Measurements from ENCODE around the gene PPIG.
"Not testable (repeated sequence)": the region's sequence is repeated elsewhere in the genome, so short reads cannot be mapped to it uniquely, and the experiment has no call there.

Gene PPIG

DNA sequence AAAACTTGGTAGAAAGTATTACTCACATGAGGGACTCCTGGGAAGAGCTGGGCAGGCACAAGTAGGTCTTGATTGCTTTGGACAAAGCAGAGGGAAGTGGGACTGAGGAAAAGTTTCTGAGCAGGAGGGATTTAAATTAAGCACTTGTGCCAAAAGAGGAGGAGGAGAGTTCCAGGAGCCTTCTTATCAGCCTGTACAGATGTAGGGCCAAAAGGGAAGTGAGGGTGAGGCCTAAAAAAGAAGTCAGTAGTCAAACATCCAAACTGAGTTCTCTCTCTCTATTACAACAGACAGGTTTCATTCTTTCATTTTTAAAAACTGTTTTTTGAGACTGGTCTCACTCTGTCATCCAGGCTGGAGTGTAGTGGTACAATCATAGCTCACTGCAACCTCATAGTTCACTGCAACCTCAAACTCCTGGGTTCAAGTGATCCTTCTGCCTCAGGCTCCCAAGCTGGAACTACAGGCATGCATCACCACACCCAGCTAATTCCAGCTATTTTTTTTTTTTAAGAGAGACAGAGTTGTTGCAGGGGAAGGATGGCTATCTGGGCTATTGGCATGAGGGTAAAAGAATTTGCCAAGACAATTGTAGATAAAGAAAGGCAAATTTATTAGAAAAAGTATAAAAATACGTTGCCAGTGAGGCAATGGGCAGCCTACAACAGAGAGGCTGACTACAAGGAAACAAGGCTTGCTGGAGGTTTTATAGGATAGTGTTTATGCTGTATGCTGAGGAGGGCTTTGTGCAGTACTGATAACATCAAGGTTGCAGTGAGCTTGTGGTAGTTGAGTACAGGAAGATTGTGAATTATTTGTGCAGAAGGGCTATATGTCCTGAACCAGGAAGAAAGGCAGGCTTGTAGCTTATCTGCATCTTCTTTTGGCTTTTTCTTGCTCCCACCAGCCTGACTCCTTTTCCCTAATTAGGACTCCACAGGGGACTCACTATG lies 81.1 kb downstream of the PPIG start:
- no peak for DNase-seq

DNA sequence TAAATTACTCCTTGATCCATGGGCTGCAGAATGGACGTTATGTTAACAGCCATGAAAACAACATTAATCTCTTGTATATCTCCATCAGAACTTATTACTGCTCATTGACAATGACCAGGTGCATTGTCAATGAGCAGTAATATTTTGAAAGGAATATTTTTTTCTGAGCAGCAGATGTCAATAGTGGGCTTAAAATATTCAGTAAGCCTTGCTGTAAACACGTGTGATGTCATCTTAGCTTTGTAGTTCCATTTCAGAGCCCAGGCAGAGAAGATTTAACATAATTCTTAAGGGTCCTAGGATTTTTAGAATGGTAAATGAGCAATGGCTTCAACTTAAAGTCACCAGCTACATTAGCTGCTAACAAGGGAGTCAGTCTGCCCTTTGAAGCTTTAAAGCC lies 83.4 kb downstream of the PPIG start:
- no peak for DNase-seq

DNA sequence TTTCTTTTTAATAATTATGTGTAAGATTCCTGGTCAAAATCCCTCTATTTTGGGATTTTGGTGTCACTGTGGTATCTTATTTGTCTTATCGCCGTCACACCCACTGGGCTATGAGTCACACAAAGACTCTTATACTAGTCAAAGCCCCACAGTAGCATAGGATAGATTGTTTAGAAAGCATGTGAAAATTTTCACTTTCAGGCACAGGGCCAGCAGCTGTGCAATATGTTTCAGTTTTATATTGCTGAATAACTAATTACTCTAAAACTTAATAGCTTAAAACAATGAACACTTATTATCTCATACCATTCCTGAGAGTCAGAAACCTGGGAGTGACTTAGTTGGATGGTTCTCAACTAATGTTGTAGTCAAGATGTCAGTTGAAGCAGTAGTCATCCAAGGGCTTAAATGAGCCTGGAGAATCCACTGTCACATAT lies 86.1 kb downstream of the PPIG start:
- no peak for DNase-seq

DNA sequence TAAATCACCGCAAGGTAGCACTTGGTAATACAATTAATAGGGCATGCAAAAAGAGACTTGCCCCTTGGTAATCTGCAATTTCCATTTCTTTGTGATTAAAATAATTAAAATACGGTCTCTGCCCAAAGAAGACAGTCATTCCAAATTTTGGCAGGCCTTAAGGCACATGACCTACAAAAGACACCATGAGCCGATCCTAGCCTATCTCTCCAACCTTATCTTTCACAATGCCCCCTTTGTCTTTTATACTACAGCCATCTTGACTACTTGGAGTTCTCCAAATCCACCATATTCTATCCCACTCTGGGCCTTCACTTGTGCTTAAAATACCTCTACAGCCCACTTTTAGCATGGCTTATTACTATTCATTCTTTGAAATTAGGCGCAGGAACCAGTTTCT lies 86.8 kb downstream of the PPIG start:
- no peak for DNase-seq

DNA sequence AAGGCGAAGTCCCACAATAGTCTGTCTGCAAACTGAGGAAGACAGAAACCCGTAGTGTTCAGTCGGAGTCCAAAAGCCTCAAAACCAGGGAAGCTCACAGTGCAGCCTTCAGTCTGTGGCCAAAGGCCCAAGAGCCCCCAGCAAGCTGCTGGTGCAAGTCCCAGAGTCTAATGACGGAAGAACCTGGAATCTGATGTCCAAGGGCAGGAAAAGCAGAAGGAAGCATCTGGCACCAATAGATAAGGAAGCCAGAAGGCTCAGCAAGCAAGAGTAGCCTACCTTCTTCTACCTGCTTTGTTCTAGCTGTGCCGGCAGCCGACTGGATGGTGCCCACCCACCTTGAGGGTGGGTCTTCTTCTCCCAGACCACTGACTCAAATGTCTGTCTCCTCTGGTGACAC lies 88.3 kb downstream of the PPIG start:
- DNase-seq, result no peak

DNA sequence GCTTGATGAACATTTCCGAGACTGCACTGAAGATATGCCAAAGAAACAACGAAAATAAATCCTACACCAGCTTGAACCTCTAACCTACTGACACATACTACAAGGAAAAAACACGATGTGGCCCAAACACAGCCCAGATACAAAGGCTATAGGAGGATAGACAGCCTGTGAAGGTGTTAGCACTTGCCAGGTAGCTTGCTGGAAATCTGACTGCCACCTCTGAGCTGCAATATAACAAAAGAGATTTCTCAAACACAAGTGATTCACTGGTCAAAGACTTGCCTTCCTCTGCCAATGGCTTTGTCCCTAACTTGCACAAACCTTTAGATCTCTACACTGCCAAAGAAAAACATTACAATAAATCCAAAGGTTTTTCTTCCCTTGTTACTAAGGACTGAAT lies 89.0 kb downstream of the PPIG start:
- DNase-seq, result no peak

DNA sequence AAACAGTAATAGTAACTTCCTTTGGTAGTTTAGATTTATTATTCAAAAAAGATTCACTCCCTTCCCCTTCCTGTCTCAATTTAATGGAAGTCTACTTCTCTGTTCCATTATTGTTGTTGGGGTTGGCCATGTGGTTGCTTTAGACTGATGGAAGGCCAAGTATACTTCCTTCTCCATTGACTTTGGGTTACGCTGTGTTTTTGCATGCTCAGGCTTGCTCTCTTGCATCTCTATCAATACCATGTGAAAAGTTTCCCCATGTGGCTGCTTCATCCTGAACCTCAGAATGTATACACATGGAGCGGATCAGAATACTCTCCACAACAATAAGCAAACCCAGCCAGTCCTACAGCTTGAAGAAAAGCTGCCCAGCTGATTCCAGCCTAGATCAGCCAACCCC lies 89.8 kb downstream of the PPIG start:
- DNase-seq, result no peak

DNA sequence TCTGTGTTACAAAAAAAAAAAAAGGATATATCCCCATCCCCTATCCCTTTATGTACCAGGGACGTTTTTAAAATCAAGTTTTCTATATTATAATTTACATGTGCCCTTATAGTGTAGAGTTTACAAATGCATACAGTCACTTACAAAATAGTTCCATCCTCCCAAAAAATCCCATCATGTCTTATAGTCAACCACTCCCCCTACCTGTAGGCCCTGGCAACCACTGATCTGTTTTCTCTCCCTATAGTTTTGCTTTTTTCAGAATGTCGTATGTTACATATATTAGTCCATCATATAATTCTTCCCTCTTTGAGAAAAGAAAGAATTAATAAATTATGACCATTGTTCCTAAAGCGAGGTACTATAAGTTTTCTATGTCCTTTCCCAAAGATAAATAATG lies 92.2 kb downstream of the PPIG start:
- no peak for DNase-seq

DNA sequence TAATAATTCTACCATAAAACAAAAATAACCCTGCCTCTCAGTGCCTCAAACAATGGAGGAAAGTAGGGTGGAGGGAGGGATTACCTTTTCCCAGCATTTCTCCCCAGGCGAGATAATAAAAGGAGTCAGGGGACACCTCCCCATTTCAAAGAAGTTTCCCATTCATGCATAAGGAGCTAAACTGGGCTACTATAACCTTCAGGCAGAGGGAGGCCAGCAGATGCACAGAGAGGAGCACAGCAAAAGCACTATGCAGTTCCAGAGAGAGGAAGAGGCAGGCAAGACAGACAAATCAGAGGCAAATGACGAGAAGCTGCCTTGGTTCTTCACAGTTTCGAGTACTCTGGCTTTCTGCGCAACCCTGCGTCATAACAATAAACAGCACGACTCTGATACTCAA lies 92.7 kb downstream of the PPIG start:
- no peak for DNase-seq

DNA sequence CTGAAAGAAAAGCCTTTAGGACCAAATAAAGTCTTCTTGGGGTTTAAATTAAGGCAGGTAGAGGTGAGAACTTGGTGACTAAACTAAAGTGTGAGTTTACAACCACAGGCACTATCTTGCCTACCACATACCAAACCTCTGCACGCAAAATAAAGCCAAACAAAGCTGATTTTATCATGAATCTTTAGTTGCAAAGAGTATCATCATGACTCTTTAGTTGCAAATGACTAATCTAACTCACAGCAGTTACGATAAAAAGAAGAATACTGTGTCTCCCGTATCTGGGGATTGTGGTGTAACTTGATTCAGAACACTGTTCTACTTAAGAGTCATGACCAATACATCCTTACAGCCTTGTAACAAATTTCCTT lies 98.9 kb downstream of the PPIG start:
- DNase-seq, result no peak

DNA sequence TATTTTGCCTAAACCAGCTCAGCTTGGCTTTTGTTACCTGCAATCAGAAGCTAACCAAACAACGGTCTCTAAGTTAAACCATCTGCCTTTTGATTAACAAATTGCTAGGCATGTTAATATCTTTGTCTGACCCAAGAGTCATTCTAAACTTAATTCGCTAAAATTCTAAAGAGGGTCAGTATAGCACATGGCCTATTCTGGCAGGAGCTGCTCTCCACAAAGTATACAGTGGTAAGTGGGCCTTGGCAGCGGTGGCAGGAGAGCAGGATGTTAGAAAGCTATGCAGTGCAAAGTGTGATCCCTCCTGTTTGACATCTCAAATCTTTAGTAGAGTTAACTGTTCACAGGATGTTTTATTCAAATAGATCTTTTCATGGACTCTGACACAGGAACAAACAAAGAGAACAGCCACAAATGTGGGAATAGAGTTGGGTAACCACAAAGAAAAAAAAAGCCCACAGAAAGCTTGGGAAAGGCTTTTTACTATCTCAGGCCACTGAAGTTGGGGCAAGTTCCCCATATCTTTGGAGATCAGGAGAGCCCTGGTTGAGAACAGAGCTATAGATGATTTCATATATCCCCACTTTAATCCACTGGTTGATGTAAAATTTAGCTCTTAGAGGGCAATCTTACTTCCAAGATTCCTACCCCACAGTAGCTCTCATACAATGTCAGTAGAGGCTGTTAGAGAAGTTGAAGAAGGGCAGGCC lies 99.4 kb downstream of the PPIG start:
- no peak for DNase-seq

DNA sequence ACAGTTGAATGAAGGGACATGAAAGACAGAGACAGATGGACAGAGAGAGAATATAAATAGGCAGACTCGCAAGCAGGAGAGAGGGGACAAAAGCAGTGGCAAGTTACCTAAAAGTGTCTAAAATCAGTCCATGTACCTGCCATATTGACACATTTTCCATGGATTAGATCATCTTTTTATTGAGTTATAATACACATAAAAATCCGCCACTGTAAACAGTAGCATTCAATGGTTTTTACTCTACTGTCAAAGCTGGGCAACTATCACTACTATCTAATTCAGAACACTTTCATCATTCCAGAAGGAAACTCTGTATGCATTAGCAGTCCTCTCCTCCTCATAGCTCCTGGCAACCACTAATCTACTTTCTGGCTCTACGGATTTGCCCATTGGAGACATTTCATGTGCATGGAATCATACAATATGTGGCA lies 100.0 kb downstream of the PPIG start:
- no peak for DNase-seq

DNA sequence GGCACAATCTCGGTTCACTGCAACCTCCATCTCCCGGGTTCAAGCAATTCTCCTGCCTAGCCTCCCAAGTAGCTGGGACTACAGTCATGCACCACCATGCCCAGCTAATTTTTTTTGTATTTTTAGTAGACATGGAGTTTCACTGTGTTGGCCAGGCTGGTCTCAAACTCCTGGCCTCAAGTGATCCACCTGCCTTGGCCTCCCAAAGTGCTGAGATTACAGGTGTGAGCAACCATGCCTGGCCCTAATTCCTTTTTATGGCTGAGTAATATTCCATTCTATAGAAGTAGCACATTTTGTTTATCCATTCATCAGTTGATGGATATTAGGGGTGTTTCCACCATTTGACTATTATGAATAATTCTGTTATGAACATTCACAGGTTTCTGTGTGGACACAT lies 100.6 kb downstream of the PPIG start:
- DNase-seq, result not testable (repeated sequence)

DNA sequence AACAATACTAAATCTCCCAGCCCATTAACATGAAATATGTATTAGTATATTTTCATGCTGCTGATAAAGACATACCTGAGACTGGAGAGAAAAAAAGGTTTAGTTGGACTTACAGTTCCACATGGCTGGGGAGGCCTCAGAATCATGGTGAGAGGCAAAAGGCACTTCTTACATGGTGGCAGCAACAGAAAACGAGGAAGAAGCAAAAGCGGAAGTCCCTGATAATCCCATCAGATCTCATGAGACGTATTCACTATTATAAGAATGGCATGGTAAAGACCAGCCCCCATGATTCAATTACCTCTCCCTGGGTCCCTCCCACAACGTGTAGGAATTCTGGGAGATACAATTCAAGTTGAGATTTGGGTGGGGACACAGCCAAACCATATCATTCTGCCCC lies 102.7 kb downstream of the PPIG start:
- DNase-seq, result not testable (repeated sequence)

DNA sequence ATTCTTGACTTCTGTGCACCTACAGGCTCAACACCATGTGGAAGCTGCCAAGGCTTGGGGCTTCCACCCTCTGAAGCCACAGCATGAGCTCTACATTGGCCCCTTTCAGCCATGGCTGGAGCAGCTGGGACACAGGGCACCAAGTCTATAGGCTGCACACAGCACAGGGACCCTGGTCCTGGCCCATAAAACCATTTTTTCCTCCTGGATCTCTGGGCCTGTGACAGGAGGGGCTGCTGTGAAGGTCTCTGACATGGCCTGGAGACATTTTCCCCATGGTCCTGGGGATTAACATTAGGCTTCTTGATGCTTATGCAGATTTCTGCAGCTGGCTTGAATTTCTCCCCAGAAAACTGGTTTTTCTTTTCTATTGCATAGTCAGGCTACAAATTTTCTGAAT lies 103.8 kb downstream of the PPIG start:
- DNase-seq, result not testable (repeated sequence)

DNA sequence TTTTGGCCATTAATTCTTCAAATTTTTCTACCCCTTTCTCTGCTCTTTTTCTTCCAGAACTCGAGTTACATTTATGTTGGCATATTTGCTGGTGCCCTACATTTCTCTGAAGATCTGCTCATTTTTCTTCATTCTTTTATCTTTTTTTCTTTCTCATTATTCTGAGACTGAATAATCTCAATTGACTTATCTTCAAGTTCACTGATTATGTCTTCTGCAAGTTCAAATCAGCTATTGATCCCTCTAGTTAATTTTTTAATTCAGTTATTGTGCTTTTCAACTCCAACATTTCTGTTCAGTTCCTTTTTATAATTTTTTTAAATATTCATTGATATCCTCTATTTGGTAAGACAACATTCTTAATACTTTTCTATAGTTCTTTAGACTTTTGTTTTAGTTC lies 106.8 kb downstream of the PPIG start:
- no peak for DNase-seq
